GM18507 (cell line): ENCODE data around the gene SYF2.

Experiments
- DNase-seq: peaks from one replicate; pipeline ENCODE4 v3.0.0; 2011; ENCODE audit warnings: low read depth; ENCODE audit not compliant: insufficient read length; ENCODE audit errors: extremely low spot score
- FAIRE-seq: peaks from 2 replicates; lab custom pipeline; 2011; peaks lifted over from hg19 to GRCh38; lab: Jason Lieb, UNC

The SYF2 gene

GRCh38 chr1:25210728-25211127 is 21.6 kb downstream of the SYF2 start:
- DNase-seq (no peak), FAIRE-seq (no peak)

DNA sequence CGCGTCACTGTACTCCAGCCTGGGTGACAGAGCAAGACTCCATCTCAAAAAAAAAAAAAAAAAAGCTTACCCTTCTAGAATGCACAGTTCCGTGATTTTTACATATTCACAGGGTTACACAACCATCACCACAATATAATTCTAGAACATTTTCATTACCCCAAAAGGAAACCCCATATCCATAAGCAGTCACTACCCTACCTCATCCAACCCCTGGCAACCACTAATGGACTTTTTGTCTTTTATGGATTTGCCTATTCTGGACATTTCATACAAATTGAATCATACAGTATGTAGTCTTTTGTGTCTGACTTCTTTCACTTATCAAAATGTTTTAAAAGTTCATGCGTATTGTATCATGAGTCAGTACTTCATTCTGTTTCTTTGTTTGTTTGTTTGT is 22.8 kb downstream of the SYF2 start:
- FAIRE-seq, result no peak
- DNase-seq, result no peak

- FAIRE-seq, result no peak
- no peak for DNase-seq
Measured at GRCh38 chr1:25208561-25209222, 23.6 kb downstream of the SYF2 start.

- DNase-seq (no peak), FAIRE-seq (no peak)
Measured at GRCh38 chr1:25208092-25208491, 24.2 kb downstream of the SYF2 start.

GRCh38 chr1:25206201-25206600 is 26.1 kb downstream of the SYF2 start:
- DNase-seq (no peak), FAIRE-seq (no peak)

DNA sequence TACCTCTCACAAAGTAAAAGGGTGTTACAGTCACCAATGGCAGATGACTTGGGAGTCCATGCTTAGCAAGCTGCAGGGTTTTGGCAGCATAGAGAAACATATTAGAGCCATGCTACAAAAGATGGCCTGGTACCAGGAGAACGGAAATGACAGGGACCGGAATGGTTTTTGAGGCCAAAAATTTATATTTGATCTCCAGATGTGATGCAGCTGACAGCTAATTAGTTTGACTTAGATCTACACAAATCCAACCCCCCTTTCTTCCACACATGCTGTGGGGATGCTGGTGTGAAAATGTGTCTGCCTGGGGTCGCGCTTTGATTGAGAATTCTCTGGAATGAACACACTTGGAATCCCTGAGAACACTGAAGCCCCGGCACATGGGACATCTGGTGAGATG is 26.5 kb downstream of the SYF2 start:
- FAIRE-seq (no peak), DNase-seq (no peak)

DNA sequence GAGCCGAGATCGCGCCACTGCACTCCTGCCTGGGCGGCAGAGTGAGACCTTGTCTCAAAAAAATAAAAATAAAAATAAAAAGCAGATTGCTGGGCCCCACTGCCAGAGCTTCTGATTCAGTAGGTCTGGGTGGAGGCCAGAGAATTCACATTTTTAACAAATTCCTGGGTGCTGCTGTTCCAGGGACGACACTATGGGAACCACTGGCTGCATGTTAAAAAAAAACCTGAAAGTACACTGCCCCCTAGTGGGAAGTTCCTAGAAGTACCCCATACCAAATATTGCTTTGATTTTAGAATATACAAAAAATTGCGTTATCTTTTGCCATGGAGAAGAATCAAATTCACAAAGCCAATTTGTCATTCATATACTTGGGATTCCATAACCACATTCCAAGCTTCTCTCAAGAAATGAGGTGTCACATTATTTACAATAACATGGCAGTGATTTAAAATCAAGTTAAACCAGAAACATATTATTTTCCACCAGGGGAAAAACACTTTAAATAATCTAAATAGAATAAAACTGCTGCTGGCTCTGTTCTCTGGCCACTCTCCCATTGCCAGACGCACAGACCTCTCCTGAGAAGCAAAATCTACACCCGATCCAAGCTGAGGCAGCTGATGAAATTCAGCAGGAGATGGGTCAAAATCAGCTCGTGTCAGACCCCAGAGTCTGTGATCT is 27.4 kb downstream of the SYF2 start:
- peak; percentile 65 for FAIRE-seq

DNA sequence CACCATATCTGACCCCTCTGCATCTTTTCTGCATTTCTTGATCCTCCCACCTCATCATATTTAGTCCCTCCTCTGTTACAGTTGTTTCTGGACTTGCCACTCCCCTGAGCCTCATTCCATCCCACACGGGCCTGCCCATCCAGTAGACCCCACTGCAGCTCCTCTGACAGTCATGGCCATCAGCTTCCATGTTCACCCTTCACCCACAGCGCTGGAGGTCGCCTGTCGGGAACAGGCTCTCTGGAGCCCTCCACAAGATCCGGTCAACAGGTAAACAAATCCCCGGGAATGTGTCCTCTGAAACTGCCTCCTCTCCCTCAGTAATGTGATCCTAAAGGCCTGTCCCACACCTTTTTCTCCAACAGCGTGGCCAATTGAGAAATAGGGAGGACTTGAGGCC is 31.3 kb downstream of the SYF2 start:
- DNase-seq, result no peak
- no peak for FAIRE-seq

More for the DNA sequence above, 27.4 kb downstream of the SYF2 start:
- peak; percentile 45 for DNase-seq

- no peak for FAIRE-seq
- no peak for DNase-seq
Measured at GRCh38 chr1:25199819-25200620, 32.3 kb downstream of the SYF2 start.

GRCh38 chr1:25198663-25199252 is 33.5 kb downstream of the SYF2 start:
- DNase-seq (no peak), FAIRE-seq (no peak)

- DNase-seq (no peak), FAIRE-seq (no peak)
Measured at GRCh38 chr1:25197982-25198662, 34.2 kb downstream of the SYF2 start.

DNA sequence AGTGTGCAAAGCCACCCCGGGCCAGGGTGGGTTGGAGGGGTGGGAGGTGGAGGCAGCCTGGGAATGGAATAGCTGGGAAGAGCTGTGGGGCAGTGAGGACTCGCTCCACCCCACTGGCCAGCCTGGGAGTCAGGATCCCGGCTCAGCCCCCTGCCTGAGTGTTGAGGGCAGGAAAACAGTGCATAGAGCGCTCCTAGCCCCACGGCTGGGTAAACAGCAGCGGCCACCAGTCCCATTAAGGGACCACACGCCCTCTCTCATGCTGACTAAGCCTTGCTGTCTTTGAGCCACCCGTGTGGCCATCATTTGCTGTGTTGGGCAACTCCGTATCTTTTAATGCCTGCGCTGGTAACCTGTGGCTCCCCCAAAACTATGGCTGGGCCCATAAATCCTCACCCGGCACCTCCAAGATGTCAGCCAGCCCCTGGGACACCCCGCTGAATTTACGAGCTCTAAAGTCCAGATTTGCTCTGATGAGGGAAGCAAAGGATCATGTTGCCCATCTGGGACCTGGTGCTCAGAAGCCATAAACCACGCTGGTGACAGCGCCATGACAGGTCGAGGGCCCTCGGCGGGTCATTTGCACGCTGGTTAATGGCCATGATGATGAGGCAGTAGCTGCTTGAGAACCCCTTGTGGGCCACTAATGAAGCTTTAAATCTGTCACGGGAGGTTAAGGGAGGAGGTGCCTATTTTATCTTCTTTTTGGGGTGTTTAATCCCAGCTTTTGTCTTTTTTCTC is 34.9 kb downstream of the SYF2 start:
- FAIRE-seq (no peak), DNase-seq (no peak)

DNA sequence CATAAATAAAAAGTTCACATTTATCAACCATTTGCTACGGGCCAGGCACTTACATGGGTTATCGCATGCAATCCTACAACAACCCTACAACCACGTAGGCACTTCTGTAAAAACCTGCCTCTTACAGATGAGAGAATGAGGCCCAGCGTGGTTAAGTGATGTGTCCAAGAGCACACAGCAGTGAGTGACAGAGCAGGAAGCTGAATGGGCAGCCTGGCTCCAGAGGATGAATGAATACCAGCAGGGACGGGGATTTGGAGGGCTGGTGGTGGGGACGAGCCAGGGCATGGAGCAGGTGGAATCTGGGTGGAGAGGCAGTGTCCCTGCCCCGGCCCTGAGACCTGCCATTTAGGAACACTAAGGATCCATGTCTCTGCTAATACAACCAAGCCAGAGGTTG is 35.5 kb downstream of the SYF2 start:
- FAIRE-seq (no peak), DNase-seq (no peak)

DNA sequence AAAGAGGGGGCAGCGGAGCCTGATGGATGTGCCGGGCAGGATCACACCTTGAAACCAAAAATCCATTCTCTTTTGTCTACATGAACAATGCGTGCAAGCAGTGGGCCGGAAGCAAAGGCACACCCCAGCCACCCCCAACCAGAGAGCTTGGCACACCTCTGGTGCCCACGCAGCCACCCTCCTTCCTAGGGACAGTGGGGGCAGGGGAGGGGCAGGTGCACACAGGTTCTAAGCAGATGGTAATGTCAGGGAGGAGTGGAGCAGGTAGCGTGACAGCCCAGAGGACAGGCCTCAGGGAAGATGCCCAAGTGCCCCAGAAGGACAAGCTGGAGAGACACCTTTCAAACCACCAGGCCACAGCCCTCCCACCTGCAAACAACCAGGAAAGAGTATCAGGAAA is 36.5 kb downstream of the SYF2 start:
- no peak for FAIRE-seq
- no peak for DNase-seq

DNA sequence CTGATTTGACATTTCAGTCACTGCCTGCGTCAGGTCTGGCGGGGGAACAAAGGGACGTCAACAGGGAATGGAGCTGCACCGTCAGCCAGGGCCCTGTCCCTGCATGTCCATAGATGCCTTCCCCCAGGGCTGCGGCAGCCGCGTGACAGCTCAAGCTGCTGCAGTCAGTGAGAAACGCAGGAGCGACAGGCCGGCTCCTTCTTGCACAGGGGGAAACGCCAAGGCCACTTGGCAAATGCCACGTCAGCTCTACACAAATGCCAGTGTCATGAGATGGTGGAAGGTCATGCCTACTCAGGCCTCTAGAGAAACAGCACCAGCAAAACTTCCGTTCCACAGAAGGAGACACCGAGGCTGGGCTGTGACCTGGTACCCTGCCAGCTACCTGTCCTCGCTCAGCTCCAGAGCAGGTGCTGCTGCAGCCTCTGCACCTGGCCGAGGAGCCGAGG is 37.7 kb downstream of the SYF2 start:
- FAIRE-seq (no peak), DNase-seq (no peak)

- FAIRE-seq (no peak), DNase-seq (no peak)
Measured at GRCh38 chr1:25194054-25194453, 38.2 kb downstream of the SYF2 start.

DNA sequence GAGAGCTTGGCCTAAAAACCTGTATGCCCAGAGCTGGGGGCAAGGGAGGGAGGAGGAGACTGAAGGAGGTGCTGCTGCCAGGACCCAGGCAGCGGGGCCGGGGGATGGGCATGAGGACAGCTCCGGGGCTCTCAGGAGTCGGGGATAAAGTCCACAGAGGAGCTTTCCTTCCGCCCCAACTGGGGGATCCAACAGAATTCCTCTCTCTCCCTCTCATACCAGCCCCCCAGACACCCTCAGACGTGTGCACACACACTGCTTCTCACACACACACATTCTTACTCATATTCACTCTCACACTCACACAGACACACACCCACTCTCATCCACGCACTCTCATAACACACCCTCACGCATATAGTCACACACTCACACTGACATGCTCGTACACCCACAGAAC is 39.1 kb downstream of the SYF2 start:
- no peak for FAIRE-seq

DNA sequence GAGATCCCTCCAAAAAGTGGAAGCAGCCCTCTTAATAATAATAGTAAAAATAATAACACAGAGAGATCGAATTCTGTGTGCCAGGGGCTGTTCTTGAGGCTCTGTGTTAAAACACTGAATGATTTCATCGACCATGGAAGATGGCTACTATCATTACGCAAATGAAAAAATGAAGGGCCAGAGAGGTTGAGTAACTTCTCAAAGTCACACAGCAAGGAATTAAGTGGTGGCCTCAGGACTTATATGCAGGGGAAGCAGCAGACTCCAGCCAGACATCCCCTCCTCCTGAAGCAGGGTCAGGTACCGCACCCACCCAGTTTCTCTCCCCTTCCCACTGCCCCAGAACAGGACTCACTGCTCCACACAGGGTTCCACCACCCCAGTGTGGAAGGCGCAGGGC is 40.1 kb downstream of the SYF2 start:
- no peak for DNase-seq
- no peak for FAIRE-seq

More for the DNA sequence above, 39.1 kb downstream of the SYF2 start:
- DNase-seq, result no peak

- FAIRE-seq, result no peak
Measured at GRCh38 chr1:25190260-25190659, 42.0 kb downstream of the SYF2 start.

More at GRCh38 chr1:25190260-25190659, 42.0 kb downstream of the SYF2 start:
- DNase-seq, result no peak
